HepG2 (cell line): ENCODE data around the gene CXXC5. TPM values are rescaled to one million over a fixed set of nuclear protein-coding genes. Genes with fewer than 3 reads are reported as not detected.

ENCODE experiments used
- ELF3 ChIP-seq: IDR thresholded peaks from 2 replicates; pipeline ENCODE4 v1.6.1; 2016; ENCODE audit warnings: missing genetic modification reagents, missing compliant biosample characterization
- KLF6 ChIP-seq: IDR thresholded peaks from 2 replicates; pipeline ENCODE4 v1.8.0; 2016; ENCODE audit warnings: missing biosample characterization, missing genetic modification reagents
- MED1 ChIP-seq: sonication (generic); formaldehyde crosslinking; IDR thresholded peaks from 2 replicates; pipeline ENCODE4 v1.4.0; 2020; ENCODE audit warnings: missing genetic modification reagents
- MZF1 ChIP-seq: sonication (generic); formaldehyde crosslinking; IDR thresholded peaks from 2 replicates; pipeline ENCODE4 v1.8.1; 2023; ENCODE audit warnings: mild to moderate bottlenecking, missing genetic modification reagents, borderline replicate concordance
- PHB2 ChIP-seq: fragments of 450-650 bp; IDR thresholded peaks from 2 replicates; pipeline ENCODE4 v1.6.1; 2018; ENCODE audit not compliant: partially characterized antibody
- SMAD3 ChIP-seq: sonication (generic); formaldehyde crosslinking; IDR thresholded peaks from 2 replicates; pipeline ENCODE4 v1.4.0; 2020; ENCODE audit warnings: missing genetic modification reagents
- ZNF317 ChIP-seq: sonication (generic); formaldehyde crosslinking; IDR thresholded peaks from 2 replicates; pipeline ENCODE4 v1.5.0; 2020; ENCODE audit warnings: mild to moderate bottlenecking, missing genetic modification reagents
- ZNF446 ChIP-seq: sonication (generic); formaldehyde crosslinking; IDR thresholded peaks from 2 replicates; pipeline ENCODE4 v1.5.0; 2020; ENCODE audit warnings: mild to moderate bottlenecking, missing genetic modification reagents
- ZNF792 ChIP-seq: IDR thresholded peaks from 2 replicates; pipeline ENCODE4 v1.6.1; 2016
- polyA plus RNA-seq, 8 experiments: library from polyadenylated mRNA; depleted of rRNA in 3 of 8; stranded (reverse) in 7 of 8; unstranded in 1 of 8; fragments of >200 nt; fragmentation: Illumina TruSeq in 4 of 8; extraction: Trizol in 4 of 8; gene quantifications; 2 replicates each; pipeline versions ENCODE4 v1.2.1 to v1.2.3, GENCODE V29; 2011 to 2016; ENCODE audit warnings: low read depth in 4 of 8, missing spikeins in 1 of 8, mixed read lengths in 1 of 8; ENCODE audit not compliant: insufficient read depth in 1 of 8
- total RNA-seq, 5 experiments: library from RNA; depleted of rRNA; stranded (reverse); fragments of >200 nt; fragmentation: Illumina TruSeq; extraction: Trizol; gene quantifications; 2 replicates each; pipeline ENCODE4 v1.2.3, GENCODE V29; 2016; ENCODE audit warnings: low read depth in 1 of 5
- TF ChIP-seq, protein P1 (sequence below): sonication (generic); formaldehyde crosslinking; IDR thresholded peaks from 2 replicates; pipeline ENCODE4 v1.4.0; 2020; ENCODE audit warnings: missing genetic modification reagents
- TF ChIP-seq, protein P2 (sequence below): sonication (generic); formaldehyde crosslinking; IDR thresholded peaks from 2 replicates; pipeline ENCODE4 v1.4.0; 2020; ENCODE audit warnings: missing genetic modification reagents, mild to moderate bottlenecking, borderline replicate concordance
- TF ChIP-seq, protein P3 (sequence below): sonication (generic); formaldehyde crosslinking; conservative IDR thresholded peaks from 2 replicates; pipeline ENCODE4 v1.4.0; 2020; ENCODE audit warnings: missing genetic modification reagents
- TF ChIP-seq, protein P4 (sequence below): sonication (generic); formaldehyde crosslinking; IDR thresholded peaks from 2 replicates; pipeline ENCODE4 v1.4.0; 2020; ENCODE audit warnings: missing genetic modification reagents, borderline replicate concordance

Gene CXXC5
- total and polyA plus RNA-seq, 2 of the 13 experiments (the other 11 are each of a cell fraction or from before 2014, with no cell fraction given): 32.3 to 33.0 TPM

DNA sequence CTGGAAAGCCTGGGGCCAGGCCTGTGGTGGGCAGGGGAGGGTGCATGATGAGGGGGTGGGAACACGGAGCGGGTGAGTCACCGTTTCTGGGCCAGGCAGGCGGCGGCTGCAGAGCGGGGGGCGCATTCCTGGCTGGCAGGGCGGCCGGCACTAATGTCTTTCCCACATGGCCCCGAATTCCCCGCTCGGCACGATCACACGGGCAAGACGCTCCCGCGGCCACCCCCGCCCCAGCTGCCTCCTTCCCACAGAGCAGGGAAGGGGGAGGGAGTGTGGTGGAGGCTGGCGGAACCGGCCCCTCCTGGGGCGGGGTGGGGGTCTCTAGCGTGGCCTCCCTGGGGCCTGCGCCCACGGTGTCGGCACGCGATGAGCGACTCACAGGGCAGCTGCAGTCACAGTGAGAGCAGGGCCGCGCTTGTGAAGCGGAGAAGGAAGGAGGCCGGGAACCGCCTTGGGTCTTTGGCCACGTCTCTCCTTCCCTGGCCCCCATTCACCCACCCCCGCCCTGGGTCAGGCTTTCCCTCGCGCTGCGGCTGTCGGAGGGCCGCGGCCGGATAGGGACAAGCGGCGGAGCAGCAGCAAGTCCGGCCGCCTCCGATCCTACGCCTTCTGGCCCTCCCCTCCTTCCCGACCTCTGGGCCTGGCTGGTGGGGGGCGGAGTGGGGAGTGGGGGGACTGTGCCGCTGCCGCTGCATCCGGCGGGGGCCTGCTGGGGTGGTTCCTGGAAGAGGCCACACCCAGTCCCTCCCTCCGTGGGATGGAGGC lies 48.9 kb downstream of the CXXC5 start (continued):
- TF ChIP-seq, protein P1, sequence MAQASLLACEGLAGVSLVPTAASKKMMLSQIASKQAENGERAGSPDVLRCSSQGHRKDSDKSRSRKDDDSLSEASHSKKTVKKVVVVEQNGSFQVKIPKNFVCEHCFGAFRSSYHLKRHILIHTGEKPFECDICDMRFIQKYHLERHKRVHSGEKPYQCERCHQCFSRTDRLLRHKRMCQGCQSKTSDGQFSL (CRISPR knock-in tag): 0 out of 2 replicates have a peak, but pooled peaks have one; percentile 42
- TF ChIP-seq KLF6 (CRISPR knock-in tag): no peak
- peak; percentile 45 for TF ChIP-seq MED1 (CRISPR knock-in tag)
- TF ChIP-seq, protein P2, sequence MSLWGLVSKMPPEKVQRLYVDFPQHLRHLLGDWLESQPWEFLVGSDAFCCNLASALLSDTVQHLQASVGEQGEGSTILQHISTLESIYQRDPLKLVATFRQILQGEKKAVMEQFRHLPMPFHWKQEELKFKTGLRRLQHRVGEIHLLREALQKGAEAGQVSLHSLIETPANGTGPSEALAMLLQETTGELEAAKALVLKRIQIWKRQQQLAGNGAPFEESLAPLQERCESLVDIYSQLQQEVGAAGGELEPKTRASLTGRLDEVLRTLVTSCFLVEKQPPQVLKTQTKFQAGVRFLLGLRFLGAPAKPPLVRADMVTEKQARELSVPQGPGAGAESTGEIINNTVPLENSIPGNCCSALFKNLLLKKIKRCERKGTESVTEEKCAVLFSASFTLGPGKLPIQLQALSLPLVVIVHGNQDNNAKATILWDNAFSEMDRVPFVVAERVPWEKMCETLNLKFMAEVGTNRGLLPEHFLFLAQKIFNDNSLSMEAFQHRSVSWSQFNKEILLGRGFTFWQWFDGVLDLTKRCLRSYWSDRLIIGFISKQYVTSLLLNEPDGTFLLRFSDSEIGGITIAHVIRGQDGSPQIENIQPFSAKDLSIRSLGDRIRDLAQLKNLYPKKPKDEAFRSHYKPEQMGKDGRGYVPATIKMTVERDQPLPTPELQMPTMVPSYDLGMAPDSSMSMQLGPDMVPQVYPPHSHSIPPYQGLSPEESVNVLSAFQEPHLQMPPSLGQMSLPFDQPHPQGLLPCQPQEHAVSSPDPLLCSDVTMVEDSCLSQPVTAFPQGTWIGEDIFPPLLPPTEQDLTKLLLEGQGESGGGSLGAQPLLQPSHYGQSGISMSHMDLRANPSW (CRISPR knock-in tag): 0 out of 2 replicates have a peak, but pooled peaks have one; percentile 38
- TF ChIP-seq, protein P3, sequence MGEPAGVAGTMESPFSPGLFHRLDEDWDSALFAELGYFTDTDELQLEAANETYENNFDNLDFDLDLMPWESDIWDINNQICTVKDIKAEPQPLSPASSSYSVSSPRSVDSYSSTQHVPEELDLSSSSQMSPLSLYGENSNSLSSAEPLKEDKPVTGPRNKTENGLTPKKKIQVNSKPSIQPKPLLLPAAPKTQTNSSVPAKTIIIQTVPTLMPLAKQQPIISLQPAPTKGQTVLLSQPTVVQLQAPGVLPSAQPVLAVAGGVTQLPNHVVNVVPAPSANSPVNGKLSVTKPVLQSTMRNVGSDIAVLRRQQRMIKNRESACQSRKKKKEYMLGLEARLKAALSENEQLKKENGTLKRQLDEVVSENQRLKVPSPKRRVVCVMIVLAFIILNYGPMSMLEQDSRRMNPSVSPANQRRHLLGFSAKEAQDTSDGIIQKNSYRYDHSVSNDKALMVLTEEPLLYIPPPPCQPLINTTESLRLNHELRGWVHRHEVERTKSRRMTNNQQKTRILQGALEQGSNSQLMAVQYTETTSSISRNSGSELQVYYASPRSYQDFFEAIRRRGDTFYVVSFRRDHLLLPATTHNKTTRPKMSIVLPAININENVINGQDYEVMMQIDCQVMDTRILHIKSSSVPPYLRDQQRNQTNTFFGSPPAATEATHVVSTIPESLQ (CRISPR knock-in tag): 0 out of 2 replicates have a peak, but pooled peaks have one; percentile 40
- TF ChIP-seq MZF1: 0 out of 2 replicates have a peak, but pooled peaks have one; percentile 26
- TF ChIP-seq ZNF317: peak; percentile 62; the same call in 1 of the 2 replicates
- TF ChIP-seq ZNF446: peak; percentile 46; the same call in 1 of the 2 replicates
- TF ChIP-seq PHB2: no peak
- TF ChIP-seq SMAD3 (CRISPR knock-in tag): 0 out of 2 replicates have a peak, but pooled peaks have one; percentile 23
- TF ChIP-seq ZNF792 (CRISPR knock-in tag): 0 out of 2 replicates have a peak, but pooled peaks have one; percentile 13
- TF ChIP-seq, protein P4, sequence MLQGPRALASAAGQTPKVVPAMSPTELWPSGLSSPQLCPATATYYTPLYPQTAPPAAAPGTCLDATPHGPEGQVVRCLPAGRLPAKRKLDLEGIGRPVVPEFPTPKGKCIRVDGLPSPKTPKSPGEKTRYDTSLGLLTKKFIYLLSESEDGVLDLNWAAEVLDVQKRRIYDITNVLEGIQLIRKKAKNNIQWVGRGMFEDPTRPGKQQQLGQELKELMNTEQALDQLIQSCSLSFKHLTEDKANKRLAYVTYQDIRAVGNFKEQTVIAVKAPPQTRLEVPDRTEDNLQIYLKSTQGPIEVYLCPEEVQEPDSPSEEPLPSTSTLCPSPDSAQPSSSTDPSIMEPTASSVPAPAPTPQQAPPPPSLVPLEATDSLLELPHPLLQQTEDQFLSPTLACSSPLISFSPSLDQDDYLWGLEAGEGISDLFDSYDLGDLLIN (CRISPR knock-in tag): no peak
- 0 out of 2 replicates have a peak, but pooled peaks have one; percentile 31 for TF ChIP-seq ELF3 (CRISPR knock-in tag)
